ENCODE data around the gene ZNF45. TPM values are rescaled to one million over a fixed set of nuclear protein-coding genes. Genes with fewer than 3 reads are reported as not detected.

ZNF45 gene
- total and polyA plus RNA-seq, 2 donors (not counting 1 experiment from before 2014, with no cell fraction given): 13.2 to 22.1 TPM

DNA sequence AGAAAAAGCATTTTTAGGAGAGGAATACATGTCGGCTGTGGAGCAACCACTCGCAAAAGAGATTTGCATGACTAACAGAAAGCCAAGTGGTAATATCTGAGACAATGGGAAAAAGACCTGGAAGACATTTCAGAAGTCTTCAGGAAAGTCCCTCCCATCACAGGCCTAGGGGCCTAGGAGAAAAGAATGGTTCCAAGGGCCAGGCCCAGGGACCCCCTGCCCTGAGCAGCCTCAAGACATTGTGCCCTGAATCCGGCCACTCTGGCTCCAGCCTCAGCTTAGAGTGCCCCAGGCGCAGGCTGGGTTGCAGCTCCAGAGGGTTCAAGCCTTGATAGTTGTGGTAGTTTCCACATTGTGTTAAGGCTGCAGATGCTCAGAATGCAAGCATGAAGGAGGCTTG is 25.3 kb upstream of the ZNF45 start:
- Histone ChIP-seq H3K9me3 (ENCODE audit: control insufficient read depth, insufficient read depth, low read depth, low read length) (peaks cover 6% of the 10 kb centered on the region), H3K9ac (ENCODE audit: insufficient read depth, low read length) (no peak overlapping the region), H3K27ac (ENCODE audit: insufficient read depth, low read length) (no peak overlapping the region), H3K79me2 (ENCODE audit: control insufficient read depth, insufficient read depth, low read length) (no peaks in the 10 kb centered on the region), H3K4me3 (replicated peaks in 1 of 4; ENCODE audit: control extremely low read depth in 1 of 4, insufficient read depth in 1 of 4, low read depth in 3 of 4, low read length in 4 of 4) (no peak overlapping the region), H3K36me3 (ENCODE audit: control insufficient read depth, insufficient read depth, low read length) (peaks cover 2% of the 10 kb centered on the region), H2AFZ (ENCODE audit: low read length) (no peak overlapping the region), H3K4me2 (ENCODE audit: extremely low read depth, insufficient read depth, low read length) (no peak overlapping the region), H3K27me3 (ENCODE audit: control insufficient read depth, insufficient read depth, low read length) (no peaks in the 10 kb centered on the region), H4K20me1 (ENCODE audit: control insufficient read depth, extremely low read depth, insufficient read depth, low read length) (no peaks in the 10 kb centered on the region), H3K4me1 (ENCODE audit: control insufficient read depth, extremely low read depth, insufficient read depth, low read length) (peaks cover 2% of the 10 kb centered on the region)
- DNase-seq (ENCODE audit: low read depth in 2 of 2): no peak
- TF ChIP-seq, protein P1, sequence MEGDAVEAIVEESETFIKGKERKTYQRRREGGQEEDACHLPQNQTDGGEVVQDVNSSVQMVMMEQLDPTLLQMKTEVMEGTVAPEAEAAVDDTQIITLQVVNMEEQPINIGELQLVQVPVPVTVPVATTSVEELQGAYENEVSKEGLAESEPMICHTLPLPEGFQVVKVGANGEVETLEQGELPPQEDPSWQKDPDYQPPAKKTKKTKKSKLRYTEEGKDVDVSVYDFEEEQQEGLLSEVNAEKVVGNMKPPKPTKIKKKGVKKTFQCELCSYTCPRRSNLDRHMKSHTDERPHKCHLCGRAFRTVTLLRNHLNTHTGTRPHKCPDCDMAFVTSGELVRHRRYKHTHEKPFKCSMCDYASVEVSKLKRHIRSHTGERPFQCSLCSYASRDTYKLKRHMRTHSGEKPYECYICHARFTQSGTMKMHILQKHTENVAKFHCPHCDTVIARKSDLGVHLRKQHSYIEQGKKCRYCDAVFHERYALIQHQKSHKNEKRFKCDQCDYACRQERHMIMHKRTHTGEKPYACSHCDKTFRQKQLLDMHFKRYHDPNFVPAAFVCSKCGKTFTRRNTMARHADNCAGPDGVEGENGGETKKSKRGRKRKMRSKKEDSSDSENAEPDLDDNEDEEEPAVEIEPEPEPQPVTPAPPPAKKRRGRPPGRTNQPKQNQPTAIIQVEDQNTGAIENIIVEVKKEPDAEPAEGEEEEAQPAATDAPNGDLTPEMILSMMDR (conservative IDR thresholded peaks at IDR 0.05 in 1 of 2, IDR thresholded peaks at IDR 0.05 in 1 of 2; ENCODE audit: low read depth in 1 of 2, low read length in 2 of 2): no peak
- no peak for TF ChIP-seq EZH2 (IDR thresholded peaks at IDR 0.05; ENCODE audit: low read length, missing control alignments)

DNA sequence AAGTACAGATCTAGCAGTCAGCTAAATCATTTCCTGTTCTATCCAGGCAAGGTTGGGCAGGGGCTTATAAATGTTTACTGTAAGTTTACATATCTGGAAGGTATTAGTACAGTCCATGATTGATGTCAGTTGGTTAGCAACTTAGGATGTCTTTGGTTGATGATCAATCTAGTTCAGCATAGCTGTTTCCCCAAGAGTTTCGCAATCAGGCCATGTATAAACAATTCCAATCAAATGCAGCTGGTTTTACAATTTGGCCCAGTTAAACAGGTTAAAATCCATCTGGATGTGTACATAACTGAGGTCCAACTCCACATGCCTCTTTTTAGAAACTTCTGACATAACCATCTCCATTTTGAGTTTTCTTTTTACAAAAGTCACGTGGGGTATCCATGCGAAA is 22.8 kb upstream of the ZNF45 start:
- Histone ChIP-seq H3K4me2 (ENCODE audit: extremely low read depth, insufficient read depth, low read length) (peak overlapping the region; percentile 0), H3K4me1 (ENCODE audit: control insufficient read depth, extremely low read depth, insufficient read depth, low read length) (peaks cover 2% of the 10 kb centered on the region), H3K9me3 (ENCODE audit: control insufficient read depth, insufficient read depth, low read depth, low read length) (no peaks in the 10 kb centered on the region), H2AFZ (ENCODE audit: low read length) (no peak overlapping the region), H3K4me3 (replicated peaks in 1 of 4; ENCODE audit: control extremely low read depth in 1 of 4, insufficient read depth in 1 of 4, low read depth in 3 of 4, low read length in 4 of 4) (no peak overlapping the region), H4K20me1 (ENCODE audit: control insufficient read depth, extremely low read depth, insufficient read depth, low read length) (no peaks in the 10 kb centered on the region), H3K79me2 (ENCODE audit: control insufficient read depth, insufficient read depth, low read length) (no peaks in the 10 kb centered on the region), H3K36me3 (ENCODE audit: control insufficient read depth, insufficient read depth, low read length) (no peaks in the 10 kb centered on the region), H3K27ac (ENCODE audit: insufficient read depth, low read length) (no peak overlapping the region), H3K27me3 (ENCODE audit: control insufficient read depth, insufficient read depth, low read length) (no peaks in the 10 kb centered on the region), H3K9ac (ENCODE audit: insufficient read depth, low read length) (no peak overlapping the region)
- TF ChIP-seq, protein P1 (conservative IDR thresholded peaks at IDR 0.05 in 1 of 2, IDR thresholded peaks at IDR 0.05 in 1 of 2; ENCODE audit: low read depth in 1 of 2, low read length in 2 of 2): no peak
- no peak for TF ChIP-seq EZH2 (IDR thresholded peaks at IDR 0.05; ENCODE audit: low read length, missing control alignments)
- peak; percentile 68 to 86 for DNase-seq (ENCODE audit: low read depth in 2 of 2)

DNA sequence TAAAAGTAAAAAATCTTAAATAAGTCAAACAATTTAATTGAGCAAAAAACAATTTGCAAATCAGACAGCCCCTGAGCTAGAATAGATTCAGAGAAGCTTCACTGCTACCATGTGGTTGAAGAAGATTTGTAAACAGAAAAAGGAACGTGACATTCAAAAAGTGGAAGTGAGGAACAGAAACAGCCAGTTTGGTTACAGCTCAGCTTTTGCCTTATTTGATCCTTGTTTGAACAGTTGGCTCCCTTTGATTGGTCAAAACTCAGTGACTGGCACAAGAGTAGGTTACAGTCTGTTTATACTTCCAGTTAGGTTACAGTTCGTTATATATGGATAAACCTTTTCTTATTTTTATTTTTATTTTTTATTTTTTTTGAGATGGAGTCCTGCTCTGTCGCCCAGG is 21.7 kb upstream of the ZNF45 start:
- no peak overlapping the region for H3K27ac ChIP-seq (ENCODE audit: insufficient read depth, low read length)
- H3K9me3 ChIP-seq (ENCODE audit: control insufficient read depth, insufficient read depth, low read depth, low read length): no peaks in the 10 kb centered on the region
- H3K4me3 ChIP-seq (replicated peaks in 1 of 4; ENCODE audit: control extremely low read depth in 1 of 4, insufficient read depth in 1 of 4, low read depth in 3 of 4, low read length in 4 of 4): no peak overlapping the region
- H3K4me1 ChIP-seq (ENCODE audit: control insufficient read depth, extremely low read depth, insufficient read depth, low read length): peaks cover 2% of the 10 kb centered on the region
- H3K36me3 ChIP-seq (ENCODE audit: control insufficient read depth, insufficient read depth, low read length): no peaks in the 10 kb centered on the region
- H3K79me2 ChIP-seq (ENCODE audit: control insufficient read depth, insufficient read depth, low read length): peaks cover 2% of the 10 kb centered on the region
- no peak overlapping the region for H2AFZ ChIP-seq (ENCODE audit: low read length)
- no peak overlapping the region for H3K9ac ChIP-seq (ENCODE audit: insufficient read depth, low read length)
- H4K20me1 ChIP-seq (ENCODE audit: control insufficient read depth, extremely low read depth, insufficient read depth, low read length): no peaks in the 10 kb centered on the region
- H3K4me2 ChIP-seq (ENCODE audit: extremely low read depth, insufficient read depth, low read length): no peak overlapping the region
- no peak for DNase-seq (ENCODE audit: low read depth in 2 of 2)
- TF ChIP-seq, protein P1 (conservative IDR thresholded peaks at IDR 0.05 in 1 of 2, IDR thresholded peaks at IDR 0.05 in 1 of 2; ENCODE audit: low read depth in 1 of 2, low read length in 2 of 2): no peak
- TF ChIP-seq EZH2 (IDR thresholded peaks at IDR 0.05; ENCODE audit: low read length, missing control alignments): no peak
- no peaks in the 10 kb centered on the region for H3K27me3 ChIP-seq (ENCODE audit: control insufficient read depth, insufficient read depth, low read length)

All from fibroblast of lung (primary cell).